HG02970 (cell line): ENCODE results near the gene CCDC3.

Experiments
- ATAC-seq: cut with Tn5 transposase; IDR thresholded peaks from one replicate; pipeline ENCODE4 v1.9.1; 2021; ENCODE audit warnings: mild to moderate bottlenecking, moderate library complexity, moderate number of reproducible peaks; ENCODE audit not compliant: unreplicated experiment, low FRiP score

The CCDC3 gene

GRCh38 chr10:12965571-12965970 lies 35.9 kb downstream of the CCDC3 start:
- no peak for ATAC-seq

DNA sequence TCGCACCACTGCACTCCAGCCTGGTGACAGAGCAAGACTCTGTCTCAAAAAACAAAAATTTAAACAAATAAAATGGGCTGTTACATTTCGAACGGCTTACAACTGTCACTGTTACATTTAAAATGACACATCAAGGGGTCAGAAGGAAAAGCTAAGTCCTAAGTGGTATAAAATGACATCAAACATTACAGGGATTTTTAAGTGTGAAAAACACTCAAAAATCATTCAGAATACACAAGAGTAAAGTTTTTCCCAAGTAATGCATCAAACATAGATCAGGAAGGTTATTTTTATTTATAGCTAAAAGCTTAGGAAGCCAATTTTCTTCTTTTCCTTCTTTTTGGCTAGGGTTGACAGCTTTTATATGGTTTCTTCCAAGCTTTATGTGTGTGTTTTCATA lies 39.0 kb downstream of the CCDC3 start:
- ATAC-seq: no peak

DNA sequence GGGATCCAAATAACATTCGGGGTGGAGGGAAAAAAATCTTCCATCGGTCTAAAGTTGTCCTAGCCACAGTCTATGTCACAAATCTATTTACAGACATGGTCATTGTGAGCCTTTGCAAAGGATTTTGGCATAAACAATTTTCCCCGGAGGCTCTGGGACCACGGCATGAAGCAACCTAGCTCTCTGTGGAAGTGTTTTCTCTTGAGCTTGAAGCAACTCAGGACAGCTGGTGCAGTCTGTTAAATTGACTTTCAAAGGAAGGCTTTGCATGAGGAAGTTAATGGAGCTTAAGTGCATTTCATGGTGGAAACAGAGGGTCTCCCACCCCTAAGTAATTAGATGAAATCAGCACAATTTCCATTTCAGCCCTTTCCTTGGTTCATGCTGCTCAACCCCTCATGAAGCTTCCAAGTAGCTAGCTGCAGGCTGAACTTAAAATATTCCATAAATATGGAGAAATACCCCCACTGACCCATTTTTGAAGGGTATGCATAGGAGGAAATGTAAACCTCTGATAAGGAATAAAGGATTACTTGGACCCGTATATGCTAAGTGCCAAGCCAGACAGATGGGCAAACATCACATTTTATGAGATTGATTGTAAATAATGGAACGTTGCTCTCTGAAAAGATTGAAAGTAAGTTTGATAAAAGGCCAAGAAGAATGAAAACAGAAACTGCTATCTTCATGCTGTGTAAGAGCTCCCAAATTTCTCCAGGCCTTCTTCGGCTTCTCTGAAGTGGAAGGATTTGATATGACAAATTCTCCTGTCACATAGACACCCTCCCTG lies 39.9 kb downstream of the CCDC3 start:
- no peak for ATAC-seq

GRCh38 chr10:12960941-12961340 lies 40.6 kb downstream of the CCDC3 start:
- ATAC-seq: no peak

GRCh38 chr10:12960334-12960898 lies 41.1 kb downstream of the CCDC3 start:
- ATAC-seq: no peak

DNA sequence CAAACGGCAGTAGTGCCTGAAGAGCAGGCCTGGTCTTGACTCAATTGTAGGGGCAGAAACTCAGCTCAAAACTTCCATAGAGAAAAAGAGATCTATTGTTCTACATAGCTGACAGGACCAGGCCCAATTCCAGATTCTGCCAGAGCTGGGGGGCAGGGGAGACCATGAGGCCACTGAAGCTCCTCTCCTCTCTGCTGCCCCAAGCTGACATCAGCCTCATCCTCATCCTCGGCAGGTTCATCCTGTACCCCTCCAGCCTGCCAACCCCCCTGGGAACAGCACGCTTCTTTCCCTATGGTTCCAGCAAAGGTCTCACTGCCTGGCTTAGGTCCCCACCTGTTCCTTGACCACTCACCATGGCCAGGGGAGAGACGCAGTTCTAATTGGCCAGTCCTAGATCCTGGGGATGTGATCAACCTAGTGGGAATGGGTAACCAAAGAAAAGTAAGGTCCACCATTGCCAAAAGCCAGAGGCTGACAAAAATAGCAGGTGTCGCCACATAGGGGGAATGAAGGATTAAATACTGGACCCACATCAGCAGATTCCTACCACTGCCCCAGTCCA lies 42.9 kb downstream of the CCDC3 start:
- ATAC-seq: no peak

GRCh38 chr10:12957081-12957480 lies 44.4 kb downstream of the CCDC3 start:
- ATAC-seq: no peak

DNA sequence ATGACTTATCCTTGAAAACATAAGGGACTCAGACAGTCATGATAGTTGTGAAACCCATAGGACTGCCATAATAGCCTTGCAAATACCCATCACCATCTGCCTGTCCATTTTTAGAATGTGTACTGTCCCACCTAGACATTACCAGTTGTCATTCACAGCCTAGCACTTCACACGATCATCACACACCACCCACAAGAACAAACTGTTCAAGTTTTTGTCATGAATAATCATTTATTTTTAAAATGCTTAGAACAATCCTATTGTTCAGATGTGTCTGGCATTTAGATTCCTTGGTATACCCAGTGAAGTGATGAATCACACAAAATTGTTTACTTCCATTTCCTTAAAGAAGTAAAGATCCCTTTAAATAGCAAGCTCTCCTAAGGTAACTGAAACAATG lies 46.6 kb downstream of the CCDC3 start:
- ATAC-seq: no peak

DNA sequence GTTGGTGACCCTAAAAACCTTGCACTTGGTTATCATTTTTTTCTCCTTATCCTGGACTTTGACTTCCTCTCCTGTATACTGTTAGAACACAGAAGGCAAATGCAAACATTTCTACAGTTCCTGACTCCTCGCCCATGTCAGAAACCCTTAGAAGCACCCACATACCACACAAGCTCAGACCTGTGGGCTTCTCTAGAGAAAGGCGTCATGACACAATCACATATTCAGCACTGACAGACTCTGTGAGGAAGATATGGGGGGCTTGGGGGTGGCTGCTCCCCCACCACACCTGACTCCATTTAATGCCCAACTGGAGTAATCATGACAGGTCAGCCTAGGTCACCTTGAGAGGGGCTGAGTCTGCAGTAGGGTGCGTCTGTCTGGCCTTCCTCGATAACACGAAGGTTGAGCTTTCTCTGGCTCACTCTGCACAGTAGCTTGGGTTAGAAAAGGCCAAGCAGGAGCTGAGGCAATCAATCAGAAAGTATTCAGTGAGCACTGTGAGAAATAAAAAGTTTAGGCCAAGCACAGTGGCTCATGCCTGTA lies 50.9 kb downstream of the CCDC3 start:
- no peak for ATAC-seq

GRCh38 chr10:12949248-12949647 lies 52.3 kb downstream of the CCDC3 start:
- ATAC-seq: no peak

GRCh38 chr10:12947741-12948140 lies 53.8 kb downstream of the CCDC3 start:
- no peak for ATAC-seq

DNA sequence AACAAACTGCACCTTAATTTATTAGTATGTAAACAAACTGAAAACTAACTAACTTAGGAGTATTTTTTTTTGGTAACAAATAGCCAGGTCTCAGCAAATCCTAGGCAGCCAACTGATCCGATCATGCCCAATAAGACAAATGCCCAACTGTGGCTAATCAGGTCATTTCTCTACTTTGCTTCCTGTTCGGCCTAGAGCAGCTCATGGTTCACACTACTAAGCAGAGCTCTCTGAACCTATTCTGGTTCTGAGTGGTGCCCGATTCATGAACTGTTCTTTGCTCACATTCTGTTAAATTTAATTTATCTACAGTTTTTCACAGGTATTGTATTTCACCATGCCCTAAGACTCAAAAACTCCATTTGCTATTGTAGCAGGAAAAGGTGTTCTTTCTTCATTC lies 55.1 kb downstream of the CCDC3 start:
- ATAC-seq: no peak

DNA sequence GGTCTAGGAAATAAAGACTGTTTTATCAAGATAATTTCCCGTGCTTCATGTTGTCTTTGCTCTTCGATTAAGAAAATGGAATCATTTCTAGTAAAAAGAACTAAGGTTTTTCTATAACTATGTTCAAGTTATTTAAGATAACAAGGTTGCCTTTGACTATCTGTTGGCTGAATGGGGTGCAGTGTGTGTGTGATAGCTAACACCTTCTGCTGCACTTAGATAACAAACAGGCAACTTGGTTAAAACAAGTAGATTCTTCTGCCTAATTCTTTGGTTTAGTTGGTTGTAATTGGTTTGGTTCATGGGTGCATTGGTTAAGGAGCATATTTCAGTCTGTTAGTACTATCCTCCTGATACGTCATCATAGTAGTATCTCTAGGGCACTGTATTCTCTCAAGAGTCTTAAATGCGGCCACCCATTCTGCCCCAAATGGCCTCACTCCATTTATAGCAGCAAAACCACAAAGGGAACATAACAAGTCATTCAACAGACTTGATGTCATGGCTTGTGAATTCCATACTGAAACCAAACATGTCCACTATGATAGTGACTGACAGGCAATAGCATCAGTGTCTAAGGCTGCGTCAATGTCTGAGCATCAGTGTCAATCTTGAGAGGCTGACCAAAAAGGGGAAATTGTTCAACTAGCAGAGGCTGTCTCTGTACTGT lies 55.7 kb downstream of the CCDC3 start:
- no peak for ATAC-seq

DNA sequence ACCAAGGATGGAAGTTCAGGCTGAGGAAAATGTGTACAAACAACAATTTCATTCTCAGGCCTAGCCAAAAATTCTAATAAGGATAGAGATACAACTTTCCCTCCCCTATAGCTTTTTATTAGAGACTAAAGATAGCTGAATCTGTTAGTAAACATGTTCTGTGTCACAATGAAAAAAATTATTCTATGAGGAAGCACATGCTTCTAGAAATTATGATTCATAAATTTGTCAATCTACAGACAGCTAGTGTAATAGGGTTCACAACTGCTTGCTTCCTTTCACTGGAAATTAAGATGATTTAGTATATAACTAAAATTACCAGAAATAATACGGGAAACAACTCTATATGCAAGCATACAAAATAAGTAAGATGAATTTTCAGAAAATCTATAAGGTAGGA lies 56.6 kb downstream of the CCDC3 start:
- no peak for ATAC-seq

DNA sequence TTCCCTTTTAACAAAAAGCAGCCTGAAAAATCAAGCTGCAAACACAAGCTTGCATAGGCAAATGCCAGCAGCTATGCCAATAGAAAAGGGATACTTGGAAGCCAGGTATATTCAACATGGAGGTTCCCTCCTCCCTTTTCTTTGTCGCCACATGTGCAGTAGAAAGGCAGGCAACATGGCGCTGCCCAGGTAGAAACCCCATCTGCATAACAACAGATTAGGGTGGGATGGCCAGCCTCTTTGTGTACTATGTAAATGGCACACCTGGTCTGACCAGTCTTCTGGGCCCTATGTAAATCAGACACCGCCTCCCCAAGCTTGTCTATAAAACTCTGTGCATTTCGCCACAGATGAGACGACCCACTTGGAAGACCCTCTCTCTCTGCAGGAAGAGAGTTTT lies 58.1 kb downstream of the CCDC3 start:
- no peak for ATAC-seq

DNA sequence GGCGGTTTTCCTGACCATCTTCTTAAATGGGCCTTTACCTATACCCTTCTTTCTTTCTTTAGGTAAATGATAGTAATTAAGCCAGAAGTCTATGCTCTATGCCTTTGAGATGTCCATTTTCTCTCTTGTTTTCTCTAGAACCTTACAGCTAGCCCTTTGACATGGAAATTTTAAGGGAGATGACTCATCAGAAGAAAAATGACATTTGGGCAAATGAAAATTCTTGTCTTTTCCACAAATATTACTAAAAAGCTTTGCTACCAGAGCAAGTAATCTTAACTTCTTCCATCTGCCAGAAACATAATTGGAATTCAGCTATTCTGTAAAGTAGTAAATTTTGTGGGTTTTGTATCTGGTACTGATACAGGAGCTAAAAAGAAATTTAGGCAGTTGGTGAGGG lies 59.5 kb downstream of the CCDC3 start:
- ATAC-seq: no peak

DNA sequence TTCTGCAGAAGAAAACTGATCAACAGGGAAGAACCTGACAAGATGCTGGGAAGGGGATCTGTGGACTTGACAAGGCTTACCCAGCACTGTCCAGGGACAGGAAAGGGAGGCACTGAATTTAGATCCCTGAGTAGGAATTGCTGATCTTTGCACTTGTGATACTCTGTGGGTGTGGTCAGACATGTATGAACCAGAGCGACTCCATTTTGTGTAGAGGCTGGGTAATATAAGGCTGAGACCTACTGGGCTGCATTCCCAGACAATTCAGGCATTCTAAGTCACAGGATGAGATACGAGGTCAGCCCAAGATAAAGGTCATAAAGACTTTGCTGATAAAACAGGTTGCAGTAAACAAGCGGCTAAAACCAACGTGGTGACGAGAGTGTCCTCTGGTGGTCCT lies 60.7 kb downstream of the CCDC3 start:
- ATAC-seq: no peak

DNA sequence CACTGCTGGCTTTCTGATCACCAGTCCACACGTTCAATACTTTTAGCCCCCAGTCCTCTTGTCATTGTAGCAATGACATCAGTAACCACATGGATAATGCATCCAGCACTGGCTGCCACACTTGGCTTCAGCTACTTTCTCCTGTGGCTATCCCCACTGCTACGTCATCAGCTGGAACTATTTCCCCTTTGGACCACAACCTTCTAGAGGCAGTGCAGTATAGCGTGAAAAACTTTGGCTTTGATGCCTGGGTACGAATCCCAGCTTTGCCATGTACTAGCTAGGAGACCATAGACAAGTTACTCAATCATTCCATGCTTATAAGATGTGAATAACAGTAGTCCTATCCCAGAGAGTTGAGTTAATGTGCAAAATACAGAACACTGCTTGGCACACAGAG lies 63.2 kb downstream of the CCDC3 start:
- no peak for ATAC-seq

GRCh38 chr10:12937527-12937926 lies 64.0 kb downstream of the CCDC3 start:
- ATAC-seq: no peak

- no peak for ATAC-seq
Observed at GRCh38 chr10:12934777-12935176, 66.7 kb downstream of the CCDC3 start.

GRCh38 chr10:12929381-12929780 lies 72.1 kb downstream of the CCDC3 start:
- ATAC-seq: no peak
